SK-N-SH (cell line): ENCODE measurements around the gene KRTAP12-4. TPM values are rescaled to one million over a fixed set of nuclear protein-coding genes. Genes with fewer than 3 reads are reported as not detected.

Source experiments
- CTCF ChIA-PET: fragments of 300-600, 350-600 bp; formaldehyde crosslinking; extraction: SDS; loops from one replicate; lab custom pipeline; 2021; lab: Yijun Ruan, JAX
- POLR2A ChIA-PET: fragments of 350-600 bp; sonication (Branson Sonifier 250); formaldehyde crosslinking; extraction: SDS; loops from one replicate; lab custom pipeline; 2020; ENCODE audit warnings: antibody characterized with exemption, inconsistent platforms; lab: Yijun Ruan, JAX
- DNase-seq: peaks from one replicate; pipeline ENCODE4 v3.0.0; 2012
- H2AFZ ChIP-seq: fragments of 200-600 bp; sonication (generic); 2 replicates; pipeline ENCODE4 v1.8.1; 2016; ENCODE audit warnings: antibody characterized with exemption, mild to moderate bottlenecking, low read depth
- H3F3A ChIP-seq: fragments of 200-600 bp; sonication (generic); replicated peaks from 2 replicates; pipeline ENCODE3; 2016; ENCODE audit warnings: antibody characterized with exemption, mild to moderate bottlenecking; ENCODE audit not compliant: insufficient read depth
- H3K27ac ChIP-seq, 2 experiments: fragments of 200-500 bp in 1 of 2; fragments of 200-600 bp in 1 of 2; sonication (Bioruptor generic) in 1 of 2; sonication (generic), shearing (Covaris generic) in 1 of 2; 2 replicates each; pipeline versions ENCODE4 v1.5.1 to v1.6.1; 2014 to 2016; ENCODE audit warnings: low read depth in 2 of 2, inconsistent platforms in 1 of 2, low read length in 1 of 2, mild to moderate bottlenecking in 1 of 2, mixed read lengths in 1 of 2
- H3K27me3 ChIP-seq: fragments of 200-600 bp; sonication (generic), shearing (Covaris generic); 2 replicates; pipeline ENCODE4 v1.6.1; 2016; ENCODE audit warnings: mixed run types; ENCODE audit not compliant: insufficient read depth
- H3K36me3 ChIP-seq, 2 experiments: fragments of 200-500 bp in 1 of 2; fragments of 200-600 bp in 1 of 2; sonication (Bioruptor generic) in 1 of 2; sonication (generic) in 1 of 2; replicated peaks in 1 of 2; 2 replicates each; pipeline versions ENCODE3 to v1.5.1; 2014 to 2016; ENCODE audit warnings: low read length in 1 of 2, mild to moderate bottlenecking in 1 of 2; ENCODE audit not compliant: insufficient read depth in 2 of 2, control insufficient read depth in 1 of 2
- H3K4me1 ChIP-seq, 2 experiments: fragments of 200-500 bp in 1 of 2; fragments of 200-600 bp in 1 of 2; sonication (Bioruptor generic) in 1 of 2; sonication (generic), shearing (Covaris generic) in 1 of 2; 2 replicates each; pipeline versions ENCODE4 v1.5.1 to v1.6.1; 2014 to 2016; ENCODE audit warnings: low read depth in 1 of 2, low read length in 1 of 2, mixed run types in 1 of 2; ENCODE audit not compliant: insufficient read depth in 2 of 2, control insufficient read depth in 1 of 2
- H3K4me2 ChIP-seq: fragments of 200-600 bp; sonication (generic), shearing (Covaris generic); 2 replicates; pipeline ENCODE4 v1.6.1; 2017; ENCODE audit warnings: mixed run types
- H3K4me3 ChIP-seq, 2 experiments: fragments of 200-500 bp in 1 of 2; fragments of 200-600 bp in 1 of 2; sonication (Bioruptor generic) in 1 of 2; sonication (generic), shearing (Covaris generic) in 1 of 2; 2 replicates each; pipeline versions ENCODE4 v1.5.1 to v1.8.1; 2014 to 2016; ENCODE audit warnings: low read depth in 2 of 2, inconsistent platforms in 1 of 2, low read length in 1 of 2, mild to moderate bottlenecking in 1 of 2, mixed read lengths in 1 of 2, moderate library complexity in 1 of 2
- H3K79me2 ChIP-seq: fragments of 200-600 bp; sonication (generic); 2 replicates; pipeline ENCODE4 v1.8.1; 2017; ENCODE audit warnings: mild to moderate bottlenecking; ENCODE audit not compliant: insufficient read depth
- H3K9ac ChIP-seq: fragments of 200-600 bp; sonication (generic); 2 replicates; pipeline ENCODE4 v1.6.1; 2017; ENCODE audit warnings: mixed run types
- H3K9me2 ChIP-seq: fragments of 200-600 bp; sonication (generic); 2 replicates; pipeline ENCODE4 v1.6.1; 2017; ENCODE audit warnings: mixed run types
- H3K9me3 ChIP-seq: fragments of 200-600 bp; sonication (generic); 2 replicates; pipeline ENCODE4 v1.6.1; 2017; ENCODE audit warnings: mixed run types, mild to moderate bottlenecking, moderate library complexity
- H4K20me1 ChIP-seq: fragments of 200-600 bp; sonication (generic); 2 replicates; pipeline ENCODE4 v1.6.1; 2017; ENCODE audit warnings: mild to moderate bottlenecking, mixed run types; ENCODE audit not compliant: insufficient read depth
- EP300 ChIP-seq, 2 experiments: IDR thresholded peaks; 2 replicates each; pipeline versions ENCODE4 v1.4.0 to v1.6.1; 2012; ENCODE audit warnings: borderline replicate concordance in 1 of 2, low read depth in 1 of 2, low read length in 1 of 2
- FOXJ3 ChIP-seq: sonication (generic); formaldehyde crosslinking; IDR thresholded peaks from 2 replicates; pipeline ENCODE4 v1.5.1; 2020; ENCODE audit warnings: mild to moderate bottlenecking, missing genetic modification reagents
- GABPA ChIP-seq: IDR thresholded peaks from 2 replicates; pipeline ENCODE4 v1.4.0; 2012; ENCODE audit warnings: low read depth, mild to moderate bottlenecking
- JUND ChIP-seq: IDR thresholded peaks from 2 replicates; pipeline ENCODE4 v1.4.0; 2012
- MXI1 ChIP-seq: IDR thresholded peaks from 2 replicates; pipeline ENCODE4 v1.6.1; 2012; ENCODE audit warnings: mild to moderate bottlenecking, low read depth, low read length, improper control_type of control experiment
- NFIC ChIP-seq: IDR thresholded peaks from 2 replicates; pipeline ENCODE4 v1.4.0; 2012; ENCODE audit warnings: borderline replicate concordance
- NRF1 ChIP-seq: IDR thresholded peaks from 2 replicates; pipeline ENCODE4 v1.6.1; 2012; ENCODE audit warnings: low read depth, mild to moderate bottlenecking, low read length
- POLR2AphosphoS5 ChIP-seq: IDR thresholded peaks from 2 replicates; pipeline ENCODE4 v1.6.1; 2012; ENCODE audit warnings: low read depth, low read length
- RCOR1 ChIP-seq: fragments of 150-350 bp; IDR thresholded peaks from 2 replicates; pipeline ENCODE4 v1.6.1; 2017; ENCODE audit warnings: antibody characterized with exemption, low read length
- RXRA ChIP-seq: IDR thresholded peaks from 2 replicates; pipeline ENCODE4 v1.4.0; 2012; ENCODE audit warnings: low read depth, mild to moderate bottlenecking, borderline replicate concordance
- SIN3A ChIP-seq: IDR thresholded peaks from 2 replicates; pipeline ENCODE4 v1.6.1; 2012; ENCODE audit warnings: low read depth, mild to moderate bottlenecking, low read length, moderate library complexity, borderline replicate concordance
- TAF1 ChIP-seq: IDR thresholded peaks from 2 replicates; pipeline ENCODE4 v1.6.1; 2012; ENCODE audit warnings: low read depth, mild to moderate bottlenecking, low read length, moderate library complexity, borderline replicate concordance
- YY1 ChIP-seq: IDR thresholded peaks from 2 replicates; pipeline ENCODE4 v1.4.0; 2012; ENCODE audit warnings: low read depth, mild to moderate bottlenecking
- WGBS: methylation state at CpG from one replicate; pipeline ENCODE4 v1.1.6; 2017; ENCODE audit warnings: low lambda C conversion rate; 5-methylcytosine and 5-hydroxymethylcytosine counted together
- polyA plus RNA-seq, 3 experiments: library from polyadenylated mRNA; depleted of rRNA; stranded (reverse); fragments of >200 nt; gene quantifications; 2 replicates each; pipeline ENCODE4 v1.2.3, GENCODE V29; 2012
- TF ChIP-seq, protein P1 (sequence below): fragments of 150-350 bp; IDR thresholded peaks from 2 replicates; pipeline ENCODE4 v1.6.1; 2017; ENCODE audit warnings: antibody characterized with exemption, low read length, low read depth, borderline replicate concordance
- TF ChIP-seq, protein P2 (sequence below): IDR thresholded peaks from 2 replicates; pipeline ENCODE4 v1.4.0; 2012; ENCODE audit warnings: low read depth, borderline replicate concordance
- TF ChIP-seq, protein P3 (sequence below): IDR thresholded peaks from 2 replicates; pipeline ENCODE4 v1.4.0; 2012; ENCODE audit warnings: low read depth
- TF ChIP-seq, protein P4 (sequence below): IDR thresholded peaks from 2 replicates; pipeline ENCODE4 v1.6.1; 2012; ENCODE audit warnings: mild to moderate bottlenecking, low read depth, low read length, moderate library complexity

KRTAP12-4 gene
- polyA plus RNA-seq, 1 of the 3 experiments (the other 2 are of a cell fraction), result not detected

DNA sequence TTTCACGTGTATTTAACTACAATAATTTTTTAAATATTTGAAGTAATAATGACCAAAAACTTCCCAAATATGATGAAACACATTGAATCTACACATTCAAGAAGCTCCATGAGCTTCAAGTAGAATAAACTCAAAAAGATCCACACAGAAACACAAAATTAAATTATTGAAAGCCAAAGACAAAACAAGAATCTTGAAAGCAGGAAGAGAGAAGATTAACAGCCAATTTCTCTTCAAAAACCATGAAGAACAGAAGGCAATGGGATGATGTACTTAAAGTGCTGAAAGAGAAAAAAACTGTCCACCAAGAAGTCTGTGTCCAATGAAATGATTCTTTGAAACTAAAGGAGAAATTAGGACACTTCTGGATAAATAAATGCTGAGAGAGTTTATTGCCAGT lies 22.4 kb downstream of the KRTAP12-4 start:
- Histone ChIP-seq H4K20me1 (no peaks in the 10 kb centered on the region), H3K27ac (no peak overlapping the region), H3K4me1 (no peaks in the 10 kb centered on the region; a peak in 1 of 4 replicates), H3K9me2 (no peaks in the 10 kb centered on the region), H3K9me3 (0 out of 2 replicates have a peak, but pooled peaks cover 6% of the 10 kb centered on the region), H3K79me2 (no peaks in the 10 kb centered on the region), H3K4me2 (no peak overlapping the region), H3K9ac (no peak overlapping the region), H3K36me3 (no peaks in the 10 kb centered on the region)
- POLR2A ChIA-PET, result no interaction called here
- no peak for DNase-seq
- CTCF ChIA-PET, result no interaction called here
- no peak for TF ChIP-seq EP300 (IDR thresholded peaks at IDR 0.05; ENCODE audit: borderline replicate concordance in 1 of 2, low read depth in 1 of 2, low read length in 1 of 2)
- no peak for TF ChIP-seq YY1
- no peak for TF ChIP-seq TAF1
- TF ChIP-seq, protein P1, sequence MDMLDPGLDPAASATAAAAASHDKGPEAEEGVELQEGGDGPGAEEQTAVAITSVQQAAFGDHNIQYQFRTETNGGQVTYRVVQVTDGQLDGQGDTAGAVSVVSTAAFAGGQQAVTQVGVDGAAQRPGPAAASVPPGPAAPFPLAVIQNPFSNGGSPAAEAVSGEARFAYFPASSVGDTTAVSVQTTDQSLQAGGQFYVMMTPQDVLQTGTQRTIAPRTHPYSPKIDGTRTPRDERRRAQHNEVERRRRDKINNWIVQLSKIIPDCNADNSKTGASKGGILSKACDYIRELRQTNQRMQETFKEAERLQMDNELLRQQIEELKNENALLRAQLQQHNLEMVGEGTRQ, result no peak
- no peak for TF ChIP-seq SIN3A
- no peak for TF ChIP-seq MXI1
- TF ChIP-seq, protein P2, sequence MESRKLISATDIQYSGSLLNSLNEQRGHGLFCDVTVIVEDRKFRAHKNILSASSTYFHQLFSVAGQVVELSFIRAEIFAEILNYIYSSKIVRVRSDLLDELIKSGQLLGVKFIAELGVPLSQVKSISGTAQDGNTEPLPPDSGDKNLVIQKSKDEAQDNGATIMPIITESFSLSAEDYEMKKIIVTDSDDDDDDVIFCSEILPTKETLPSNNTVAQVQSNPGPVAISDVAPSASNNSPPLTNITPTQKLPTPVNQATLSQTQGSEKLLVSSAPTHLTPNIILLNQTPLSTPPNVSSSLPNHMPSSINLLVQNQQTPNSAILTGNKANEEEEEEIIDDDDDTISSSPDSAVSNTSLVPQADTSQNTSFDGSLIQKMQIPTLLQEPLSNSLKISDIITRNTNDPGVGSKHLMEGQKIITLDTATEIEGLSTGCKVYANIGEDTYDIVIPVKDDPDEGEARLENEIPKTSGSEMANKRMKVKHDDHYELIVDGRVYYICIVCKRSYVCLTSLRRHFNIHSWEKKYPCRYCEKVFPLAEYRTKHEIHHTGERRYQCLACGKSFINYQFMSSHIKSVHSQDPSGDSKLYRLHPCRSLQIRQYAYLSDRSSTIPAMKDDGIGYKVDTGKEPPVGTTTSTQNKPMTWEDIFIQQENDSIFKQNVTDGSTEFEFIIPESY, result no peak
- TF ChIP-seq, protein P3, sequence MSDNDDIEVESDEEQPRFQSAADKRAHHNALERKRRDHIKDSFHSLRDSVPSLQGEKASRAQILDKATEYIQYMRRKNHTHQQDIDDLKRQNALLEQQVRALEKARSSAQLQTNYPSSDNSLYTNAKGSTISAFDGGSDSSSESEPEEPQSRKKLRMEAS, result no peak
- TF ChIP-seq NRF1, result no peak
- no peak for TF ChIP-seq RXRA
- TF ChIP-seq GABPA, result no peak
- TF ChIP-seq FOXJ3, result no peak
- no peak for TF ChIP-seq JUND
- no peak for TF ChIP-seq POLR2AphosphoS5
- no peak for TF ChIP-seq RCOR1
- no peak for TF ChIP-seq NFIC
- TF ChIP-seq, protein P4, sequence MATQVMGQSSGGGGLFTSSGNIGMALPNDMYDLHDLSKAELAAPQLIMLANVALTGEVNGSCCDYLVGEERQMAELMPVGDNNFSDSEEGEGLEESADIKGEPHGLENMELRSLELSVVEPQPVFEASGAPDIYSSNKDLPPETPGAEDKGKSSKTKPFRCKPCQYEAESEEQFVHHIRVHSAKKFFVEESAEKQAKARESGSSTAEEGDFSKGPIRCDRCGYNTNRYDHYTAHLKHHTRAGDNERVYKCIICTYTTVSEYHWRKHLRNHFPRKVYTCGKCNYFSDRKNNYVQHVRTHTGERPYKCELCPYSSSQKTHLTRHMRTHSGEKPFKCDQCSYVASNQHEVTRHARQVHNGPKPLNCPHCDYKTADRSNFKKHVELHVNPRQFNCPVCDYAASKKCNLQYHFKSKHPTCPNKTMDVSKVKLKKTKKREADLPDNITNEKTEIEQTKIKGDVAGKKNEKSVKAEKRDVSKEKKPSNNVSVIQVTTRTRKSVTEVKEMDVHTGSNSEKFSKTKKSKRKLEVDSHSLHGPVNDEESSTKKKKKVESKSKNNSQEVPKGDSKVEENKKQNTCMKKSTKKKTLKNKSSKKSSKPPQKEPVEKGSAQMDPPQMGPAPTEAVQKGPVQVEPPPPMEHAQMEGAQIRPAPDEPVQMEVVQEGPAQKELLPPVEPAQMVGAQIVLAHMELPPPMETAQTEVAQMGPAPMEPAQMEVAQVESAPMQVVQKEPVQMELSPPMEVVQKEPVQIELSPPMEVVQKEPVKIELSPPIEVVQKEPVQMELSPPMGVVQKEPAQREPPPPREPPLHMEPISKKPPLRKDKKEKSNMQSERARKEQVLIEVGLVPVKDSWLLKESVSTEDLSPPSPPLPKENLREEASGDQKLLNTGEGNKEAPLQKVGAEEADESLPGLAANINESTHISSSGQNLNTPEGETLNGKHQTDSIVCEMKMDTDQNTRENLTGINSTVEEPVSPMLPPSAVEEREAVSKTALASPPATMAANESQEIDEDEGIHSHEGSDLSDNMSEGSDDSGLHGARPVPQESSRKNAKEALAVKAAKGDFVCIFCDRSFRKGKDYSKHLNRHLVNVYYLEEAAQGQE, result no peak
- TF ChIP-seq, all 33 proteins: peak for 0
- Histone ChIP-seq H3K27me3 (peaks cover 8% of the 10 kb centered on the region; the same call in 1 of the 2 replicates), H2AFZ (no peak overlapping the region), H3K4me3 (no peak overlapping the region), H3F3A (no peaks in the 10 kb centered on the region)
- 24% methylated on average over 1 of the region's 1 CpG for WGBS
